H1 (cell line): ENCODE measurements around the gene COL5A1. TPM values are rescaled to one million over a fixed set of nuclear protein-coding genes. Genes with fewer than 3 reads are reported as not detected.

ENCODE experiments used
- SUZ12 ChIP-seq: fragments of 200-600 bp; sonication (generic); IDR thresholded peaks from 2 replicates; pipeline ENCODE4 v1.6.1; 2012; ENCODE audit warnings: mild to moderate bottlenecking, inconsistent platforms, low read length, moderate library complexity, mixed read lengths
- polyA plus RNA-seq, 7 experiments: library from polyadenylated mRNA; depleted of rRNA in 3 of 7; stranded (reverse) in 5 of 7; unstranded in 2 of 7; fragments of >200 nt in 5 of 7; fragments of 200-250 nt in 2 of 7; gene quantifications; 1 replicate in 5 of 7; 2 replicates in 1 of 7; 4 replicates in 1 of 7; pipeline versions ENCODE4 v1.2.1 to v1.2.3, GENCODE V29; 2011 to 2013; ENCODE audit warnings: missing spikeins in 2 of 7, mixed read lengths in 2 of 7
- total RNA-seq: library from RNA; stranded (reverse); fragmentation: NEBNext Ultra II Directional; extraction: Animal tissue kit (Norgen Biotek cat#: 25700); gene quantifications from 2 replicates; pipeline ENCODE4 v1.2.1, GENCODE V29; 2021
- TF ChIP-seq, protein P1 (sequence below): fragments of 300-600 bp; sonication (generic); IDR thresholded peaks from 2 replicates; pipeline ENCODE4 v1.7.1; 2012; ENCODE audit warnings: low read length, moderate library complexity, mild to moderate bottlenecking, inconsistent platforms; ENCODE audit not compliant: insufficient replicate concordance

Gene COL5A1
- total and polyA plus RNA-seq, 2 of the 8 experiments (the other 6 are each of a cell fraction or from before 2014, with no cell fraction given), result 3.8 to 12.0 TPM

DNA sequence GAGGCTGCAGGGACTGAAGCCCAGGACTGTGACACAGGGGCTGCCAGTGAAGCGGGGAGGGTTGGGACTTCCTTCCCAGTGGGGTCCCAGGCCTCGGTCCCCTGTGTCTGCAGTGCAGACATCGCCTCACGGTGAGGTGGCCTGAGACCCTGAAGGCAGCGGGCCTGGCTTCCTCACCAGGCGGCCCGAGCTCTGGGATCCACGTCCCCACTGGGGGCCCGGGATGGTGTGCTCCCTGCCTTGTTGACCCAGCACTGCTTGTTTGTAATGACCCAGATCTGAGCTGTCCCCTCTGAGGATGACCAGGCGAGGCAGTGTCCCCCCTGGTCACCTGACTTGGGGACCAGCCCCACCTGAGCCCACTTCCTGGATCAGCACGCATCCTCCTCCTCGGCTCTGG is 53.1 kb downstream of the COL5A1 start (continued):
- TF ChIP-seq, protein P1, sequence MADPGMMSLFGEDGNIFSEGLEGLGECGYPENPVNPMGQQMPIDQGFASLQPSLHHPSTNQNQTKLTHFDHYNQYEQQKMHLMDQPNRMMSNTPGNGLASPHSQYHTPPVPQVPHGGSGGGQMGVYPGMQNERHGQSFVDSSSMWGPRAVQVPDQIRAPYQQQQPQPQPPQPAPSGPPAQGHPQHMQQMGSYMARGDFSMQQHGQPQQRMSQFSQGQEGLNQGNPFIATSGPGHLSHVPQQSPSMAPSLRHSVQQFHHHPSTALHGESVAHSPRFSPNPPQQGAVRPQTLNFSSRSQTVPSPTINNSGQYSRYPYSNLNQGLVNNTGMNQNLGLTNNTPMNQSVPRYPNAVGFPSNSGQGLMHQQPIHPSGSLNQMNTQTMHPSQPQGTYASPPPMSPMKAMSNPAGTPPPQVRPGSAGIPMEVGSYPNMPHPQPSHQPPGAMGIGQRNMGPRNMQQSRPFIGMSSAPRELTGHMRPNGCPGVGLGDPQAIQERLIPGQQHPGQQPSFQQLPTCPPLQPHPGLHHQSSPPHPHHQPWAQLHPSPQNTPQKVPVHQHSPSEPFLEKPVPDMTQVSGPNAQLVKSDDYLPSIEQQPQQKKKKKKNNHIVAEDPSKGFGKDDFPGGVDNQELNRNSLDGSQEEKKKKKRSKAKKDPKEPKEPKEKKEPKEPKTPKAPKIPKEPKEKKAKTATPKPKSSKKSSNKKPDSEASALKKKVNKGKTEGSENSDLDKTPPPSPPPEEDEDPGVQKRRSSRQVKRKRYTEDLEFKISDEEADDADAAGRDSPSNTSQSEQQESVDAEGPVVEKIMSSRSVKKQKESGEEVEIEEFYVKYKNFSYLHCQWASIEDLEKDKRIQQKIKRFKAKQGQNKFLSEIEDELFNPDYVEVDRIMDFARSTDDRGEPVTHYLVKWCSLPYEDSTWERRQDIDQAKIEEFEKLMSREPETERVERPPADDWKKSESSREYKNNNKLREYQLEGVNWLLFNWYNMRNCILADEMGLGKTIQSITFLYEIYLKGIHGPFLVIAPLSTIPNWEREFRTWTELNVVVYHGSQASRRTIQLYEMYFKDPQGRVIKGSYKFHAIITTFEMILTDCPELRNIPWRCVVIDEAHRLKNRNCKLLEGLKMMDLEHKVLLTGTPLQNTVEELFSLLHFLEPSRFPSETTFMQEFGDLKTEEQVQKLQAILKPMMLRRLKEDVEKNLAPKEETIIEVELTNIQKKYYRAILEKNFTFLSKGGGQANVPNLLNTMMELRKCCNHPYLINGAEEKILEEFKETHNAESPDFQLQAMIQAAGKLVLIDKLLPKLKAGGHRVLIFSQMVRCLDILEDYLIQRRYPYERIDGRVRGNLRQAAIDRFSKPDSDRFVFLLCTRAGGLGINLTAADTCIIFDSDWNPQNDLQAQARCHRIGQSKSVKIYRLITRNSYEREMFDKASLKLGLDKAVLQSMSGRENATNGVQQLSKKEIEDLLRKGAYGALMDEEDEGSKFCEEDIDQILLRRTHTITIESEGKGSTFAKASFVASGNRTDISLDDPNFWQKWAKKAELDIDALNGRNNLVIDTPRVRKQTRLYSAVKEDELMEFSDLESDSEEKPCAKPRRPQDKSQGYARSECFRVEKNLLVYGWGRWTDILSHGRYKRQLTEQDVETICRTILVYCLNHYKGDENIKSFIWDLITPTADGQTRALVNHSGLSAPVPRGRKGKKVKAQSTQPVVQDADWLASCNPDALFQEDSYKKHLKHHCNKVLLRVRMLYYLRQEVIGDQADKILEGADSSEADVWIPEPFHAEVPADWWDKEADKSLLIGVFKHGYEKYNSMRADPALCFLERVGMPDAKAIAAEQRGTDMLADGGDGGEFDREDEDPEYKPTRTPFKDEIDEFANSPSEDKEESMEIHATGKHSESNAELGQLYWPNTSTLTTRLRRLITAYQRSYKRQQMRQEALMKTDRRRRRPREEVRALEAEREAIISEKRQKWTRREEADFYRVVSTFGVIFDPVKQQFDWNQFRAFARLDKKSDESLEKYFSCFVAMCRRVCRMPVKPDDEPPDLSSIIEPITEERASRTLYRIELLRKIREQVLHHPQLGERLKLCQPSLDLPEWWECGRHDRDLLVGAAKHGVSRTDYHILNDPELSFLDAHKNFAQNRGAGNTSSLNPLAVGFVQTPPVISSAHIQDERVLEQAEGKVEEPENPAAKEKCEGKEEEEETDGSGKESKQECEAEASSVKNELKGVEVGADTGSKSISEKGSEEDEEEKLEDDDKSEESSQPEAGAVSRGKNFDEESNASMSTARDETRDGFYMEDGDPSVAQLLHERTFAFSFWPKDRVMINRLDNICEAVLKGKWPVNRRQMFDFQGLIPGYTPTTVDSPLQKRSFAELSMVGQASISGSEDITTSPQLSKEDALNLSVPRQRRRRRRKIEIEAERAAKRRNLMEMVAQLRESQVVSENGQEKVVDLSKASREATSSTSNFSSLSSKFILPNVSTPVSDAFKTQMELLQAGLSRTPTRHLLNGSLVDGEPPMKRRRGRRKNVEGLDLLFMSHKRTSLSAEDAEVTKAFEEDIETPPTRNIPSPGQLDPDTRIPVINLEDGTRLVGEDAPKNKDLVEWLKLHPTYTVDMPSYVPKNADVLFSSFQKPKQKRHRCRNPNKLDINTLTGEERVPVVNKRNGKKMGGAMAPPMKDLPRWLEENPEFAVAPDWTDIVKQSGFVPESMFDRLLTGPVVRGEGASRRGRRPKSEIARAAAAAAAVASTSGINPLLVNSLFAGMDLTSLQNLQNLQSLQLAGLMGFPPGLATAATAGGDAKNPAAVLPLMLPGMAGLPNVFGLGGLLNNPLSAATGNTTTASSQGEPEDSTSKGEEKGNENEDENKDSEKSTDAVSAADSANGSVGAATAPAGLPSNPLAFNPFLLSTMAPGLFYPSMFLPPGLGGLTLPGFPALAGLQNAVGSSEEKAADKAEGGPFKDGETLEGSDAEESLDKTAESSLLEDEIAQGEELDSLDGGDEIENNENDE, result no peak
- TF ChIP-seq SUZ12, result no peak
